Measurements from ENCODE around the gene PDE6A. TPM values are rescaled to one million over a fixed set of nuclear protein-coding genes. Genes with fewer than 3 reads are reported as not detected.

The PDE6A gene
- total and polyA plus RNA-seq, 9 of the 15 experiments (the other 6 are each of a cell fraction or from before 2014, with no cell fraction given), result 0.01 to 0.04 (median 0.01) TPM; not detected in 6

DNA sequence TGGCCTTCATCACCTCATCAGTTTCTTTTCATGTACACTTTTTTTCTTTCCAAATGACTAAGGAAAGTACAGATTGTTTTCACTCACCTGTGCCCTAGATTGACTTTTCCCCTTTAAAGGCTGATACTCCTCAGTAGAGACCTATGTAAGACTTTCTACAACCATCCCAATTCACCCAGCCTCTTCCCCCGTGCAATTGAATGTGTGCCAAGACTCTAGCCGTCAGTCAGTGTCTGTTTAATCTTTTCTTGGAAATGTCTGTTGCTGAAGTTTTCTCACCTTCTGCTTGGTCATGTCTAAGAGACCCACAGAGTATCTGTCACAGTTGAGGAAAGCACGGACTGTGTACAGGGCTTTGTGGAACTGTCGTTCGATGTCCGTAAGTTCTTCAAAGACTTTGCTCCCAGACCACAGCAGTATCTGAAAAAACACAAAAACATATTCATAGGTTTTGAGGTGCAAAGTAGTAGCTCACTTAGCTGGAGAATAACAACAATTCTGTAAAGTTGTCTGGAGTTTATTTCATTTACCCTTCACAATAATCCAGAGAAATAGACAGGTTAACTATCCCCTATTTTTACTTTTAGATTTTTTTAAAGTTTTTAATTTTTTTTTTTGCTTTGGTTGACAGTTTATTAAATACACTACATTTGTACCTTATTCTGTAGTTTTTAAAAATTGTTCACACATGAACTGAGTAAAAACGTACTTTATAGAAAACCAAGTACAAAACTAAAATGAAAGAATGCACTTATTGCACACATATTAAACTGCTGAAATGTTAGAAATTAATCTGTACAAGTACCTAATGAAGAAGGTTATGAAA is 13.6 kb downstream of the PDE6A start (continued):
- no peak for TF ChIP-seq ZNF778 (CRISPR knock-in tag; IDR thresholded peaks at IDR 0.05)
- TF ChIP-seq SNRNP70 (optimal IDR thresholded peaks at IDR 0.05; ENCODE audit: low read depth, low read length), result no peak
- no peak for TF ChIP-seq PHF20 (IDR thresholded peaks at IDR 0.05; ENCODE audit: partially characterized antibody)
- TF ChIP-seq HIVEP1 (CRISPR knock-in tag; IDR thresholded peaks at IDR 0.05), result no peak
- no peak for TF ChIP-seq PPARD (CRISPR knock-in tag; IDR thresholded peaks at IDR 0.05)
- no peak for TF ChIP-seq HDAC6 (IDR thresholded peaks at IDR 0.05; ENCODE audit: low read depth, low read length)
- no peak for TF ChIP-seq PCBP2 (IDR thresholded peaks at IDR 0.05; ENCODE audit: low read depth, low read length, poor library complexity, severe bottlenecking)
- TF ChIP-seq PHF8 (IDR thresholded peaks at IDR 0.05; ENCODE audit: borderline replicate concordance, low read length), result no peak
- TF ChIP-seq FOS (IDR thresholded peaks at IDR 0.05; ENCODE audit: extremely low read depth, insufficient read length), result no peak
- no peak for TF ChIP-seq SRF (CRISPR knock-in tag; IDR thresholded peaks at IDR 0.05)
- no peak for TF ChIP-seq ELF2 (CRISPR knock-in tag; IDR thresholded peaks at IDR 0.05)
- TF ChIP-seq, protein P1, sequence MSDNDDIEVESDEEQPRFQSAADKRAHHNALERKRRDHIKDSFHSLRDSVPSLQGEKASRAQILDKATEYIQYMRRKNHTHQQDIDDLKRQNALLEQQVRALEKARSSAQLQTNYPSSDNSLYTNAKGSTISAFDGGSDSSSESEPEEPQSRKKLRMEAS (CRISPR knock-in tag; IDR thresholded peaks at IDR 0.05), result no peak
- TF ChIP-seq TRIM24 (IDR thresholded peaks at IDR 0.05), result no peak
- no peak for TF ChIP-seq ZNF184 (CRISPR knock-in tag; IDR thresholded peaks at IDR 0.05)
- TF ChIP-seq MAFK (IDR thresholded peaks at IDR 0.05; ENCODE audit: low read length), result no peak
- TF ChIP-seq MEIS2 (IDR thresholded peaks at IDR 0.05; ENCODE audit: partially characterized antibody), result peak; percentile 90
- TF ChIP-seq ZNF77 (CRISPR knock-in tag; IDR thresholded peaks at IDR 0.05), result no peak
- TF ChIP-seq HDAC1 (IDR thresholded peaks at IDR 0.05), result peak in 1 of 2 experiments; percentile 38; a peak in 1 of 4 replicates
- TF ChIP-seq, protein P2, sequence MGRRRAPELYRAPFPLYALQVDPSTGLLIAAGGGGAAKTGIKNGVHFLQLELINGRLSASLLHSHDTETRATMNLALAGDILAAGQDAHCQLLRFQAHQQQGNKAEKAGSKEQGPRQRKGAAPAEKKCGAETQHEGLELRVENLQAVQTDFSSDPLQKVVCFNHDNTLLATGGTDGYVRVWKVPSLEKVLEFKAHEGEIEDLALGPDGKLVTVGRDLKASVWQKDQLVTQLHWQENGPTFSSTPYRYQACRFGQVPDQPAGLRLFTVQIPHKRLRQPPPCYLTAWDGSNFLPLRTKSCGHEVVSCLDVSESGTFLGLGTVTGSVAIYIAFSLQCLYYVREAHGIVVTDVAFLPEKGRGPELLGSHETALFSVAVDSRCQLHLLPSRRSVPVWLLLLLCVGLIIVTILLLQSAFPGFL (CRISPR knock-in tag; IDR thresholded peaks at IDR 0.05), result no peak
- no peak for TF ChIP-seq TAL1 (IDR thresholded peaks at IDR 0.05)
- no peak for TF ChIP-seq CEBPB (tag; IDR thresholded peaks at IDR 0.05)
- no peak for TF ChIP-seq DACH1 (IDR thresholded peaks at IDR 0.05; ENCODE audit: partially characterized antibody)
- no peak for TF ChIP-seq ZC3H11A (IDR thresholded peaks at IDR 0.05; ENCODE audit: low read depth, low read length)
- 0 out of 2 replicates have a peak, but pooled peaks have one; percentile 13 for TF ChIP-seq SMARCA5 (IDR thresholded peaks at IDR 0.05)
- TF ChIP-seq, protein P3, sequence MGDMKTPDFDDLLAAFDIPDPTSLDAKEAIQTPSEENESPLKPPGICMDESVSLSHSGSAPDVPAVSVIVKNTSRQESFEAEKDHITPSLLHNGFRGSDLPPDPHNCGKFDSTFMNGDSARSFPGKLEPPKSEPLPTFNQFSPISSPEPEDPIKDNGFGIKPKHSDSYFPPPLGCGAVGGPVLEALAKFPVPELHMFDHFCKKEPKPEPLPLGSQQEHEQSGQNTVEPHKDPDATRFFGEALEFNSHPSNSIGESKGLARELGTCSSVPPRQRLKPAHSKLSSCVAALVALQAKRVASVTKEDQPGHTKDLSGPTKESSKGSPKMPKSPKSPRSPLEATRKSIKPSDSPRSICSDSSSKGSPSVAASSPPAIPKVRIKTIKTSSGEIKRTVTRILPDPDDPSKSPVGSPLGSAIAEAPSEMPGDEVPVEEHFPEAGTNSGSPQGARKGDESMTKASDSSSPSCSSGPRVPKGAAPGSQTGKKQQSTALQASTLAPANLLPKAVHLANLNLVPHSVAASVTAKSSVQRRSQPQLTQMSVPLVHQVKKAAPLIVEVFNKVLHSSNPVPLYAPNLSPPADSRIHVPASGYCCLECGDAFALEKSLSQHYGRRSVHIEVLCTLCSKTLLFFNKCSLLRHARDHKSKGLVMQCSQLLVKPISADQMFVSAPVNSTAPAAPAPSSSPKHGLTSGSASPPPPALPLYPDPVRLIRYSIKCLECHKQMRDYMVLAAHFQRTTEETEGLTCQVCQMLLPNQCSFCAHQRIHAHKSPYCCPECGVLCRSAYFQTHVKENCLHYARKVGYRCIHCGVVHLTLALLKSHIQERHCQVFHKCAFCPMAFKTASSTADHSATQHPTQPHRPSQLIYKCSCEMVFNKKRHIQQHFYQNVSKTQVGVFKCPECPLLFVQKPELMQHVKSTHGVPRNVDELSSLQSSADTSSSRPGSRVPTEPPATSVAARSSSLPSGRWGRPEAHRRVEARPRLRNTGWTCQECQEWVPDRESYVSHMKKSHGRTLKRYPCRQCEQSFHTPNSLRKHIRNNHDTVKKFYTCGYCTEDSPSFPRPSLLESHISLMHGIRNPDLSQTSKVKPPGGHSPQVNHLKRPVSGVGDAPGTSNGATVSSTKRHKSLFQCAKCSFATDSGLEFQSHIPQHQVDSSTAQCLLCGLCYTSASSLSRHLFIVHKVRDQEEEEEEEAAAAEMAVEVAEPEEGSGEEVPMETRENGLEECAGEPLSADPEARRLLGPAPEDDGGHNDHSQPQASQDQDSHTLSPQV (IDR thresholded peaks at IDR 0.05), result no peak; the same call in 1 of the 2 replicates
